GM19240 (cell line): ENCODE data around the gene TMEM267.
"Not testable (repeated sequence)": the region's sequence is repeated elsewhere in the genome, so short reads cannot be mapped to it uniquely, and the experiment has no call there.

ENCODE experiments used
- DNase-seq: peaks from one replicate; pipeline ENCODE4 v3.0.0; 2011; ENCODE audit warnings: low spot score; ENCODE audit not compliant: insufficient read length

The TMEM267 gene, protein sequence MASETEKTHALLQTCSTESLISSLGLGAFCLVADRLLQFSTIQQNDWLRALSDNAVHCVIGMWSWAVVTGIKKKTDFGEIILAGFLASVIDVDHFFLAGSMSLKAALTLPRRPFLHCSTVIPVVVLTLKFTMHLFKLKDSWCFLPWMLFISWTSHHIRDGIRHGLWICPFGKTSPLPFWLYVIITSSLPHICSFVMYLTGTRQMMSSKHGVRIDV

DNA sequence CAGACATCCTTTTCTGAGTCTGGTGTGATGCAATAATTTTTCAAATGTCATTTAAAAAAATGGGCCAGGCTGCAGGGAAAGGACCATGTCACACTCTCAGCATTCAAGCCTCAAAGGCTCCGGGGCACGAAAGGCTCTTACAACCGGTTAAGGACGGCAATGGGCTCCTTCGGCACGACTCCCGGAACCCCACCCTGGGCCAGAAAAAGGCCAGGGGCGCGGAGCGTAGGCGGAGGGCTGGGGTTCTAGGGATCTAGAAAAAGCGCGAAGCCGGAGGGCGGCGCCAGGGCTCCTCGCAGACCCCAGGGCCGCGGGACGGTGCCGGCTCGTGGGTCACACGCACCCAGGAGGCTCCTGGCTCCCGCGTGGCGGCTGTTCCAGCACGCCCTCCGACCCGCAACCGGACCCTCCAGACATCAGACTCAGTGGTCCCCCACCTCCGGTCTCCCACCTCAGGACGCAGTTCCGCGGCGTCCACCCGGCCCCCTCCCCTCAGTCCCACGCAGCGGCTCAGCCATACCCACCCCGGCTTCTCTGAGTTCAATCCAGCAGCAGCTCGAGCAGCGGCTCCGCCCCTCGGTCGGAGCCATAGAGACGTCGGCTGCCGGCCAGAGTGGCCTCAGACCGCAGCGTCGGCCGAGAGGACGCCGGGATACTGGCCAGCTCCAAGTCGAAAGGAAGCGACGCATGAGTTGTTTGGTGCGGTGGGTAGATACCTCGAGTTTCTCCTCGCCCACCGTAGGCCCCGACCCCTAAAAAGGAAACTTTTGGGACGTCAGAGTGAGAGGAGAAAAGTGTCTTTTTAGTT, at the start of gene TMEM267:
TMEM267 (minus strand) TSS at position 568 of the 808 bp plus-strand sequence. CDS start 29,896 bp downstream, outside the sequence.
- peak; percentile 59 for DNase-seq

DNA sequence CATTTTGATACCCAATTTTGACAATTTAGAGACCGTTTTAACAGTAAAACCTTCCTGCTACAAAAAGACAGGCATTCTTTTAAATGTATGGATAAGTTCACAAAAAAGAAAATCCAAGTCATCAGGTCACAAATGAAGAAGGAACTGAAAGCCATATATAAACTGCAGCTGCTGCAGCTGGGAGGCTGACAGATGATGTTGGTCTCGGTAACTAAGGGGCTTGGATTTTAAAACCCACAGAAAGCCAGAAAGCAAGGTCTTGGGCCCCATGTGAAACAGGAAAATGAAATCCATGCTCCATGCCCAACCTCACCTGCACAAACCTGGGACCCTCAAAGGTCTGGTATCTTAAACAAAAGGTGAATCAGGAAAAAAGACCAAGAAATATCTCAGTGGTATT, 47.0 kb upstream of the TMEM267 start:
- no peak for DNase-seq

DNA sequence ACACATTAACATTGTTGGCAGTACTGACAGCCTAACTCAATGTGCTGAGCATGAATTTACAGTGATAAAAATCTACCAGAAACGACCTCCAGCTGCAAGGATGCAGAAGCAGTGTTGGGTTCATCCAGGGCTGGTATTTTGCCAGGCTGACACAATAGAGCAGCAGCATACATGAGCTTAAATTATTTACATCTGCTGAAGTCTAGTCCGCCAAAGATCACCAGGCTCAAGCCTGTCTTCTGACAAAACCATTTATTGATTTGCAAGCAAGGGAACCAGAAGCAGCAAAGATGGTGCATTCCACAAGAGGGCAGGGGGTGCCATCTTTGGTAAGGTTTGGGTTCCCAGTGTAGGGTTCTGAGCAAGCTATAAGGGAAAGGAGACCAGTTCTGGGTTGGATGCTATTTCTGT, 40.0 kb upstream of the TMEM267 start:
- DNase-seq, result no peak

DNA sequence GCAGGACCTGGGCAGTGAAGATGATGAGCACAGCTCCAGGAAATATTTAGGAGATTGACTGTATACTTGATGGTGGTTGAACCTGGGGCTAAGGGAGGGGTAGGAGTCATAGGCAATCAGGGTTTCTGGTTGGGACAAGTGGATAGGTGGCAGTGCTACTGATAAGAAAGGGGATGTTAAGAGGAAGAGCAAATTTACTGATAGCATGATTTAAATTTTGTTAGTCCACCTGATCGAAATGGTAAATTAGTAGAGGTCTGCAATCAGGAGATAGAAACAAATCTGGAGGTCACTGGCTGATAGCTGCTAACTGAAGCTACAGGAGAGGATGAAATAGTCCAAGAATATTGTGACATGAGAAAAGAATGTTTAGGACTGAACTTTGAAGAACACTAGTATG, 37.0 kb upstream of the TMEM267 start:
- no peak for DNase-seq

DNA sequence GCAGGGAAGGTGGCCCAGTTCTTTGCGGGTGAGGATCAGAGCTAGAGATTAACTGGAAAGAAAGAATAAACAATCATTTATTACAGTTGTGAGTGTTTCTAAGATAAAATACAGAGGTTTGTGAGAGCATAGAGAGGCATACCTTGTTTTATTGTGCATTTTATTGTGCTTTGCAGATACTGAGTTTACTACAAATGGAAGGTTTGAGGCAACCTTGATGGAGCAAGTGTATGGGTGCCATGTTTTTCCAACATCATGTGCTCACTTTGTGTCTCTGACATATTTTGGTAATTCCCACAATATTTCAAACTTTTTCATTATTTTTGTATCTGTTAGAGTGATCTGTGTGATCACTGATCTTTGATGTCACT, 32.0 kb upstream of the TMEM267 start:
- DNase-seq, result no peak

DNA sequence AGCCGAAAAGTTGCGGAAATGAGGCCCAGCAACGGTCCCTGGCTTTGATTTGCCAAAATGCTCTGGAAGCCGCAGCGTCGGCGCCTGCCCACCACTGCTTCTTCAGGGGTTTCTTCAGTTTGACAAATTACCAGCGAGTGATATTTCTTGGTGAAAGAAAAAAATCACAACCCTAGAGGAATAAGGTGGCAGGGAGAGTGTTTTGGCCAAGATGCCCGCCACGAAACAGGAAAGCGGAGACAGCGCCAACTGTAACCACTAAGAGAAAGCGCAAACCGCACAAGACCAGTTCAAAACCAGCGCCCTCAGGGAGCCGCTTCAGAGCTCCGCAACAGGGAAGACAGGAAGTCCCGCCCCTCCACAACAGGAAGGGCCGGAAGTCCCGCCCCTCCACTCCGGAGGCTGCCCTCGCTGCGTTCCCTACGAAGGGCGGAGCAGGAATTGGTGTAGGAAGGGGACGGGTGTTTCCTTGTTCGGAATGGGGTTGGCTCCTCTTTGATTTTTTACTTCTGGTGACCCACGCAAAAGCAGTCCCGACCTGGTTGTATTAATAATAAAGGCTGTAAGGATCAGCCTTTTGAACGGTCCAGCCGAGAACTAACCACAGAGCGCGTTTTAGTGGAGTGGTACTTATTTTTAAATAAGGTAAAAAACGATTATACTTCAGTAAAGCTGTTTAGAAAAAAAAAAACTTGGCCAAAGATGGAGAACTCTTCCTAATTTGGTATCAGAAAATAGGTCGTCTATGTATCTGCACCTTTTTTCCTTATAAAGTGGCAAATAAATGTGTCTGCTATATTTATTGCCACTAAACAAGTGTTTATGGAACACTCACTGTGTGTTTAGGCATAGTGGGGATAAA, 31.4 kb upstream of the TMEM267 start, which contains the start of gene C5orf34:
C5orf34 (minus strand) TSS at position 333 of the 862 bp plus-strand sequence. CDS start 5,809 bp downstream, outside the sequence.
- peak; percentile 99 for DNase-seq

DNA sequence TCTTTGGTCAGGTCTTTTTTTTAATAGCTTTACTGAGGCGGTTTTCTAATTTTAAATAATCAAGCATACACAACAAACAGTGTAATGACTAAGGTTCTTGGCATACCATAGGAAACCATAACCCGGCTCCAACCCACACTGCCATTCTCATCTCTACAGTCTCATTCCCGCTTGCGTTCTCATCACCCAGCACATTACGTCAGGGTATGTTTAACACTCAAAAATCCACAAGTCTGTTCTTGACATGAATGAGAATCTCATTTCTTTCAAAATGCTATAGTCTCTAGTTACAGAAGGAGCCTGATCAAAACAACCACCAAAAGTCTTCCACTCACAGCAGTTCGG, 30.8 kb upstream of the TMEM267 start:
- DNase-seq, result no peak

DNA sequence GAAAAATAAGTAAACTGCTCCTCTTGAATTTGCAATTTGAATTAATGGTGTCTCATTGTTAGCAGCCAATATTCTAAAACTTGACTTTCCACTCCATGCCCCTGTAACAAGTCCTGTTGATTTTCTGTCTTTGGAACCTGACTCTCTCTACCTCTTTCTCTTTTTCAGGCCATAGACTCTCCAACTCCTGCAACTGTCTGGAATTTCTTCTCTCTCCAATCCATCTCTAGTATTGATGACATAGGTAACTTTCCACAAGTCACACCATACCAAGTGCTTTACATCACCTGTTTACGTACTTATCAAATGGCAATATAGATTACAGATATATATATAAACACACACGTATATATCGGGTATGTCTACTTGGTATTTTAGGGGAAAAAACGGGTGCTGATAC, 30.4 kb upstream of the TMEM267 start:
- no peak for DNase-seq

DNA sequence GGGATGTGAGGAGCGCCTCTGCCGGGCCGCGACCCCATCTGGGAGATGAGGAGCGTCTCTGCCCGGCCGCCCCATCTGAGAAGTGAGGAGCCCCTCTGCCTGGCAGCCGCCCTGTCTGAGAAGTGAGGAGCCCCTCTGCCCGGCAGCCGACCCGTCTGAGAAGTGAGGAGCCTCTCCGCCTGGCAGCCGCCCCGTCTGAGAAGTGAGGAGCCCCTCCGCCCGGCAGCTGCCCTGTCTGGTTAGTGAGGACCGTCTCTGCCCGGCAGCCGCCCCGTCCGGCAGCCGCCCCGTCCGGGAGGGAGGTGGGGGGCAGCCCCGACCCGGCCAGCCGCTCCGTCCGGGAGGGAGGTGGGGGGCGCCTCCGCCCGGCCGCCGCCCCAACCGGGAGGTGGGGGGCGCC, 27.4 kb upstream of the TMEM267 start:
- DNase-seq, result not testable (repeated sequence)

DNA sequence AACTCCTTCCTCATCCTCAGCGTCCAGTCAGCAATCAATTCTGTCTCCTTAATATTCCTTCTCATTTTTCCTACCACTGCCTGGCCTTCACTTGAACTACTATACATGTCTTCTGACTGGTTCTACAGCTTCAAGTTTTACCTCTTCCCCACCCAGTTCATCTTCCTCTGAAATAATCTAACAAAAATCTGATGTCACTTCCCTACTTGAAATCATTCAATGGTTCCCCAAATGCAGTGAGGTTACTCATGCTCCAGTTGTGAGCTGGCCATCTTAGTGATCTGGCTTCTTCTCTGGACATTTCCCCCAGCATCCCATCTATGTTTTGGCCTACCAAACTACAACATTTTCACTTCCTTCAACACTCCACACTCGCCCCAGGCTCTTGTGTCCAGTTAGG, 14.9 kb upstream of the TMEM267 start:
- no peak for DNase-seq

DNA sequence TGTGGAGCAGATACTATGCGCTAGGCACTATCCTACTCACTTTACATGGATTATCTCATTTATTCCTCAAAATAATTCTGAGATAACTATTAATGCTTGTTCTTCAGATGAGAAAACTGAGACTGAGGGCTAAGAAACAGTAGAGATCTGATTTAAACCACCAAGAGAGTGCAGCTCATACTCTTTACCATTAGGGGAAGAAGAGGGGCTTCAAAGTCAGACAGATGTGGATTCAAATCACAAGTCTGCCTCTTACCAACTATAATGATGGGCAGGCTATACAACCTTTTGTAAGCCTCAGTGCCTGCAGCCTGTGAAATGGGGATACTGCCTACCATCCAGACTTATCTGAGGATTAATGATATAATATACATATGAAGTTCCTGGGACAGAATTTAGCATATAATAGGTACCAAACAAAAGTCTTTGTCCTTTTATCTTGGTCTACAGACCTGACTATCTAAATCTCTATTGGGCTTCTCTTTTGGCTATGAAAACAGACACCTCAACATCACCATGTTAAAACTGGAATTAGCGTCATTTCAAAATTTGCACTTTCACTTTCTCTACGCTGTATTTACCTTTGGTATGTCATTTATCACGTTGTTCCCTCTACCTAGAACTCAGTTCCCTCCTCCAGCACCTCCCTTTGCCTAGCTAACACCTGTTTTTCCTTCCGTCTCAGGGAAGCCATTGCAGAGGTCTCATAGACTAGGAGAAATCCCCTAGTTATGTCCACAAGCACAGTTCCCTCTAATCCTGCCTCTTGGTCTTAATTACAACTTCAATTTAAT, 13.8 kb upstream of the TMEM267 start:
- DNase-seq, result no peak

DNA sequence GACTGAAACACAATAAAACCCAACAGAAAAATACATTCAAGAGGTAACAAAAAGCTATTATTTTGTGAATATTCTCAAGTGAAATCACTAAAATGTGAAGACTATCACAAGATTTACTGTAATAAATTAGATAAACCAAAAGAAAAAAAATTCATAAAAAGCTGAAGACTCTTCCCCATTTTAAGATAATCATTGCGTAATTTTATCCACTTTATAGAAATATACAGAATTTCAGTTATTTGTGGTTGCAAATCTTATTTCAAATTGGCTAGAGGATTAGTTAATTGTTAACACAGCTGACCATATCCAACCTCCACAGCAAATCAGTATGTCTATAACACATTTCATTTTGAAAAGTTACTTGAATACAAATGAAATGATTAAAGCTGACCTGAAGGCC, 7.7 kb upstream of the TMEM267 start:
- no peak for DNase-seq

DNA sequence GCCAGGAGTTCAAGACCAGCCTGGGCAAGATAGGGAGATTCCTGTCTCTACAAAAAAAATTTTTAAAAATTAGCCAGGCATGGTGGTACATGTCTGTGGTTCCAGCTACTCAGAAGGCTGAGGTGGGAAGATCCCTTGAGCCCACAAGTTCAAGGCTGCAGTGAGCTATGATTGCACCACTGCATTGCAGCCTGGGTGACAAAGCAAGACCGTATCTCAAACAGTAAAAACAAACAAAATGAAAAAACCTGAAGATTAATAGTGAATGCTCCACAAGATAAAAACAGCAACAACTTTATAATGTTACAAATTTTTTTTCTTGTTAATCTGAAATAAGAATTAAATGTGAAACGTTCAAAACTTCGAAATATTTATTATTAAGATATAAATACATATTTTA, 2.7 kb upstream of the TMEM267 start:
- DNase-seq, result no peak

DNA sequence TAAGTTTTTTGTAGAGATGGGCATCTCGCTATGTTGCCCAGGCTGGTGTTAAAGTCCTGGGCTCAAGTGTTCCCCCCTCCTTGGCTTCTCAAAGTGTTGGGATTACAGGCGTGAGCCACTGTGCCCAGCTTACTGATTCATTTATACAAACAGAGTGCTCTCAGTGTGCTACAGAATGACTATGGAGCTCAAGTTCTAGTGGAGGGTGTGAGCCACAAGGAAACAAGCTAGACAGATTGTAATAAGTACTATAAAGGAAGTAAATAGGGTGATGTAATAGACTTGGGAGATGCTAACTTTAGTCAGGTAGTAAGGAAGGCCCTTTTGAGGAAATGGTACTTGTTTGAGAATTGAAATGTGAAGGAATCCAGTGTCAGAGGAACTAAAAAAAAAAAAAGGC, 1.7 kb upstream of the TMEM267 start:
- DNase-seq, result no peak

DNA sequence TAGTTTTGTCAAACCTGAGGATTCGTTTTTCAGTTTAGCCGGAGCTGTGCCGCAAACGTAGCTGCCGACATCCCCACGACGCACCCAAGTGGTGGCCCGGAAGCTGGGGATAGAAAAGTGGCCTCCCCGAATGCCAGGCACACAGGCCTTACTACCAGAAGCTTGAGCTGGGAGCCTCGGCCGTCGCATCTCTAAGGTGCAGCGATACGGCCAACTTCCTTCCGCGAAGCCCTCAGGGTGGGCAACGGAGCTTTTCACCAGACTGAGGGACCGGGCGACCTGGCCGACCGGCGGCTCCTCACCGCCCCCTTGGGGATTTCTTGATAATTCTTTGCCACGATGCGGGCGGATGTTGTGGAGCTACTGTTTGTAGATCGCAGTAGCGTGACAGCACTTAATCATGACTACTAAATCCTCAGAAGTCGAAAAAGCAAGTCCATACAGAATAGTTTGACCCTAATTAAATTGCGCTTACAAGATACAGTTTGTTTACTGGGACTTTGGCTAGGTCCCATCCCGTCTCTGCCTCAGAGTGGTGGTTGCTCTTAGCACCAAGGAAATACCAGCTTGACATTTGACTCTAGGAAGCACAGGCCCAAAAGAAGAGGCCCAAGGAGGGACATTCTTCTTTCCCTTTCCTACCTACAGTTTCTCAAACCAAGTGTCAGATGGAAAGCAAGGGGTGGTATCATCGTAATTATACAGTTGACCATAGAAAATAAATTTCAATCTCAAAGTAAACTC, 613 bp upstream of the TMEM267 start:
- peak; percentile 53 for DNase-seq

DNA sequence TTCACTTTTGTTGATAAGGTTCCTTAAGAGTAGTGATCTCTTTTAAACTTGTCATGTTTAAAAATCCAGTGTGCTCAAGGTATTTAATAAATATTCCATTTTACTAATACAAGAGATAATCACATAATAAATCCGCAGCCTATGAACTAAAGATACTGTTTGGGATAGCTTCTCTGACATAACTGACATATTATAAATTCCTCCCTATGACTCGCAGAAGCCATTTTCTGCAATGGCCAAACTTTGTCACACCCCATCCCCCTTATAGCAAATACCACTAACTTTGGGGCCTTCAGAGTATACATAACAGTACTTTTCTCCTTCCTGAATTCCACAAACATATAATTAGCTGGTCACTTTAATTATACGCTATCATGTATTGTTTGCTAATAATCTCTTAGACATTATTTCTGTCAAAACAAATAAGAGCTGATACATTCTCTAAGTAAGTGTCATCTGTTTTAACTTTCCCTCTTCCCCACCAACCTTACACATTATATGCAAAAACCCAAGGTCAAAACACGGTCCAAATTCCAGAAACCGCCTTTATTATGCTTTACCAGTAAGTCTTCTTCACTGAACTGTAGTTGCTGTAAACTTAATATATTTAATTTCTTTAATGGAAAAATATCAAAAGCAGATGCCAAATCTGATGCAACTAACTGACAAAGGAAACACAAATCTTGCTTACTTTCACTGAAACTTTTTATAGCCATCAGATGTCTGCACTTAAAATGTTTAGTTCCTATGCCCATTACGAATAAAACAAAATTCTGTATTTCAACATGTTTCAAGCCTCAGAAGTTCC, 971 bp downstream of the TMEM267 start:
- DNase-seq, result no peak

DNA sequence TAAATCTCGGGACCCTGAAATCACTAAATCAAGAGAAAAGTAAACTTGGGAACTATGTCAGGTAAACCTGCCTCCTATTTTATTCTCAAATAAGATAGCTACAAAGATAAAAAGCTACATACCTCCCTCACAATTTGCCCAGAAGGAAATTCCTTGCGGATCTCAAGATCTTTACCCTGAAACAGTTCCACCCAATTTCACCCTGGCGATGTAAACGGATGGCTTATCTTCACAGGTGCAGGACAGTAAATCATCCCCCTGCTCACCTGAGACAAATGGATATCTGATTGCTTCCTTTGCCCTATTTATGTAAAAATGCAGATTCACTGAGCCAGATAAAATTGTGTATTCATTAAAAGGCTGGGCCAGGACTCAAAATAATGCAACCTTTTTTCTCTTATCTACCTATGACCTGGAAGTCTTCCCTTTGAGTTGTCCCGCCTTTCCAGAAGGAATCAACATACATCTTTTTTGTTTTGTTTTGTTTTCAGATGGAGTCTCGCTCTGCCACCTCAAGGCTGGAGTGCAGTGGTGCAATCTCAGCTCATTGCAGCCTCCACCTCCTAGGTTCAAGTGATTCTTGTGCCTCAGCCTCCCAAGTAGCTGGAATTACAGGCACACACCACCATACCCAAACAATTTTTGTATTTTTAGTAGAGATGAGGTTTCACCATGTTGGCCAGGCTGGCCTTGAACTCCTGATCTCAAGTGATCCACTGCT, 13.8 kb downstream of the TMEM267 start:
- DNase-seq, result no peak

DNA sequence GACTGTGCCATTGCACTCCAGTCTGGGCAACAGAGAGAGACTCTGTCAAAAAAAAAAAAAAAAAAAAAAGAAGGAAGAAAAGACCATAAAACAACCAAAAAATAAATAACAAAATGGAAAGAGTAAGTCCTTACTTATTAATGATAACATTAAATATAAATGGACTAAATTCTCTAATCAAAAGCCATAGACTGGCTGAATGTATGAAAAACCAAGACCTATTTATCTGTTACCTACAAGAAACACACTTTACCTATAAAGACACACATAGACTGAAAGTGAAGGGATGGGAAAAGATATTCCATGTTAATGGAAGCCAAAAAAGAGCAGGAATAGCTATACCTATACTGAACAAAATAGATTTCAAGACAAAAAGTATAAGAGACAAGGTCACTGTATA, 16.6 kb downstream of the TMEM267 start:
- DNase-seq, result no peak

DNA sequence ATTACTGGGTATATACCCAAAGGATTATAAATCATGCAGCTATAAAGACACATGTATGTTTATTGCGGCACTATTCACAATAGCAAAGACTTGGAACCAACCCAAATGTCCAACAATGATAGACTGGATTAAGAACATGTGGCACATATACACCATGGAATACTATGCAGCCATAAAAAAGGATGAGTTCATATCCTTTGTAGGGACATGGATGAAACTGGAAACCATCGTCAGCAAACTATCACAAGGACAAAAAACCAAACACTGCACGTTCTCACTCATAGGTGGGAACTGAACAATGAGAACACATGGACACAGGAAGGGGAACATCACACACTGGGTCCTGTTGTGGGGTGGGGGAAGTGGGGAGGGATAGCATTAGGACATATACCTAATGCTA, 18.2 kb downstream of the TMEM267 start:
- DNase-seq, result not testable (repeated sequence)
